Measurements from ENCODE around the gene PNPT1. TPM values are rescaled to one million over a fixed set of nuclear protein-coding genes. Genes with fewer than 3 reads are reported as not detected.

Gene PNPT1
- total and polyA plus RNA-seq, 7 donors: 16.0 to 34.7 (median 26.5) TPM

DNA sequence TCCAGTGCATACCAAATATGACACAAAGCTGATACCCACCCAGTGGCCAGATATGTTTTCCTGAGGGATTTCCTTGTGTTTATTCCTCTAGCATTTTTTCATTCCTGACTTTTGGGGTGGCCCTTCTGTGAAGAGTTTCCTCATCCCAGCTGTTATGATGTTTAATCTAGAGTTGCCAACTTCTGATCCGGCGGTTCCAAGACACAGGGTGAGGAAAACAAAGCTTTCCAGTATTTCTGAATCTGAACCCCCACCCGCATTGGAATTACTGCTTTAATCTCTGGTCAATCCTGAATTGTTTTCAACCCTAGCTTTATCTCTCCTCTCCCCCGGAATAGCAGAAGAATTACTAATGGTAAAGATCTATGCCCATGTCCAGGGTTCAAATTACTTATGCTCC is 39.2 kb upstream of the PNPT1 start:
- WGBS, 3 donors: 10 to 33% (median 27%) methylated on average over 4 of the region's 4 CpGs
- no peaks in the 10 kb centered on the region for H3K4me1 ChIP-seq
- no peaks in the 10 kb centered on the region for H3K36me3 ChIP-seq (ENCODE audit: insufficient read depth in 1 of 2, low read depth in 1 of 2)
- ATAC-seq: peak in 1 of 4 donors; percentile 36
- intact Hi-C loops (cut with DNase I): no loop called here
- H3K9me3 ChIP-seq: no peaks in the 10 kb centered on the region
- TF ChIP-seq, protein P1, sequence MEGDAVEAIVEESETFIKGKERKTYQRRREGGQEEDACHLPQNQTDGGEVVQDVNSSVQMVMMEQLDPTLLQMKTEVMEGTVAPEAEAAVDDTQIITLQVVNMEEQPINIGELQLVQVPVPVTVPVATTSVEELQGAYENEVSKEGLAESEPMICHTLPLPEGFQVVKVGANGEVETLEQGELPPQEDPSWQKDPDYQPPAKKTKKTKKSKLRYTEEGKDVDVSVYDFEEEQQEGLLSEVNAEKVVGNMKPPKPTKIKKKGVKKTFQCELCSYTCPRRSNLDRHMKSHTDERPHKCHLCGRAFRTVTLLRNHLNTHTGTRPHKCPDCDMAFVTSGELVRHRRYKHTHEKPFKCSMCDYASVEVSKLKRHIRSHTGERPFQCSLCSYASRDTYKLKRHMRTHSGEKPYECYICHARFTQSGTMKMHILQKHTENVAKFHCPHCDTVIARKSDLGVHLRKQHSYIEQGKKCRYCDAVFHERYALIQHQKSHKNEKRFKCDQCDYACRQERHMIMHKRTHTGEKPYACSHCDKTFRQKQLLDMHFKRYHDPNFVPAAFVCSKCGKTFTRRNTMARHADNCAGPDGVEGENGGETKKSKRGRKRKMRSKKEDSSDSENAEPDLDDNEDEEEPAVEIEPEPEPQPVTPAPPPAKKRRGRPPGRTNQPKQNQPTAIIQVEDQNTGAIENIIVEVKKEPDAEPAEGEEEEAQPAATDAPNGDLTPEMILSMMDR (IDR thresholded peaks at IDR 0.05): no peak
- H3K27ac ChIP-seq: no peak overlapping the region
- H3K4me3 ChIP-seq: no peak overlapping the region
- no peaks in the 10 kb centered on the region for H3K27me3 ChIP-seq (ENCODE audit: insufficient read depth in 3 of 3, low read length in 2 of 3)
- no peak for DNase-seq

DNA sequence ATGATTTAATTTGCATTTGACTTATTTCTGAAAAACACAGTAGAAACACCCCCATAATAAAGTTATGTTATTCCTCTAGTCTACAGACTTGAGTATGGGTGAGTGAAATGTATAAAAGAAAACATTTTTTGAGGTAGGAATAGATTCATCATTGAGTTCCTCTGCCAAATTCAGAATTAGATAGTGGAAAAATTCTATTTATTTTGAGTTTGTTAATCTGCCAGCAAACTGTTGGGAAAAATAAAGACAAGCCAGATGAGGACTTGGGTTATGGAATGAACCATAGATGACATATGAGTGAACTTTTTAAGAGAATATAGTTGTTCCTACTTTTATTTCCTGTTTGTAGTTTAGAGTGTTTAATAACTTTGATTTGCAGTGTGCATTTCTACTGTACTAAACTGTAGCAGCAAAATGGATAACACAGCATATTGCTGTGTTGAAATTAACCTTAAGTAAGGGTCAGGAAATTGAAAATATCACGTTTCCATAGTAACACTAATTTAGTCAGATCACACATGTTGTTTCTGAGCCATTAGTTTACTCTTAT is 35.6 kb upstream of the PNPT1 start:
- intact Hi-C loops (cut with DNase I): no loop called here
- no peaks in the 10 kb centered on the region for H3K27me3 ChIP-seq (ENCODE audit: insufficient read depth in 3 of 3, low read length in 2 of 3)
- WGBS, 3 donors: 31 to 35% (median 34%) methylated on average over 1 of the region's 1 CpG
- TF ChIP-seq, protein P1 (IDR thresholded peaks at IDR 0.05): no peak
- DNase-seq: no peak
- no peak for ATAC-seq
- no peaks in the 10 kb centered on the region for H3K4me1 ChIP-seq
- no peak overlapping the region for H3K4me3 ChIP-seq
- no peak overlapping the region for H3K27ac ChIP-seq
- H3K36me3 ChIP-seq (ENCODE audit: insufficient read depth in 1 of 2, low read depth in 1 of 2): no peaks in the 10 kb centered on the region
- H3K9me3 ChIP-seq: no peaks in the 10 kb centered on the region

DNA sequence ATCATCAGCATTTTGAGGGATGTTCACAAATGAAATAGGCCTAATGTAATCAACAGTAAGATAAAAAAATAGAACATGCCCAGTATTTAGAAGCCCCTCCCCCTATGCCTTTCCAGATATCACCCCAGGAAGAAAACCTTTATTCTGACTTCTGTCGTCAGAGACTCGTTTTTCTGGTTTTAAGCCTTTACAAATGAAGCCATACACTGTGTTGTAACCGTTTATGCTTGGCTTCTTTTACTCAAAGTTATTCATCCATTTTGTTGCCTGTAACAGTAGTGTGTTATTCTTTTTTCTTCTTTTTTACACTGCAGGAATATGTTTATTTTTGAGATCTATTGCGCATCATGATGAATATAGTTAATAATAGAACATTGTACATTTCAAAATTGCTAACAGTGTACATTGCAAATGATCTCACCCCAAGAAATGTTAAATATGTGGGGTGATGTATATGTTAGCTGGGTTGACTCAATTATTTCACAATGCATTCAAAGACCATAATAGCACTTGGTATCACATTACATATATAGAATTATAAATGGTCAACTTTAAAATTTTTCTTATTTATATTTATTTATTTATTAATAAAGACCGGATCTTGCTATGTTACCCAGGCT is 28.1 kb upstream of the PNPT1 start:
- WGBS, 3 donors: 74 to 79% (median 77%) methylated on average over 5 of the region's 5 CpGs
- DNase-seq (no peak), ATAC-seq (no peak)
- TF ChIP-seq, protein P1 (IDR thresholded peaks at IDR 0.05): no peak
- H3K36me3 ChIP-seq (ENCODE audit: insufficient read depth in 1 of 2, low read depth in 1 of 2): no peaks in the 10 kb centered on the region
- no peak overlapping the region for H3K27ac ChIP-seq
- H3K9me3 ChIP-seq: no peaks in the 10 kb centered on the region
- no peaks in the 10 kb centered on the region for H3K27me3 ChIP-seq (ENCODE audit: insufficient read depth in 3 of 3, low read length in 2 of 3)
- no peak overlapping the region for H3K4me3 ChIP-seq
- H3K4me1 ChIP-seq: no peaks in the 10 kb centered on the region
- intact Hi-C loops (cut with DNase I): no loop called here

DNA sequence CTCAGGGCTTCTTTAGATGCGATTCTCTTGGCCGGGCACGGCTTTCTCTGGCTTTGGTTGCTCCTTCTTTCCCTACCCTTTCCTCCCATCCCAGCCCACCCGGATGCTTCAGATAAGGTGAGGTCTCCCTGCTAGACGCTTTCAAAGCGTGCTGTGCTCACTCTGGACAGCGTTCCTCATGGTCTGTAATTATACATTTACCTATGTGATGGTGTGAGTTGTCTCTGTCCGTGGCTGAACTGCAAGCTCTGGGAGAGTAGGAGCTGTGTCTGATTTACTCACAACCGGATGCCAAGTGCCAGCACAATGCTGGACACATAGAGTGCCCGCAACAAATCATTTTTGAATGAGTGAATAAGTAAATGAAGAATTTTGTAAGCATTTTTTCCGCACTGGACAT is 26.8 kb upstream of the PNPT1 start:
- no peaks in the 10 kb centered on the region for H3K9me3 ChIP-seq
- H3K36me3 ChIP-seq (ENCODE audit: insufficient read depth in 1 of 2, low read depth in 1 of 2): no peaks in the 10 kb centered on the region
- 66 to 72% (median 68%) methylated on average over 11 of the region's 11 CpGs for WGBS, 3 donors
- no peak overlapping the region for H3K27ac ChIP-seq
- DNase-seq (no peak), ATAC-seq (no peak)
- no peaks in the 10 kb centered on the region for H3K27me3 ChIP-seq (ENCODE audit: insufficient read depth in 3 of 3, low read length in 2 of 3)
- intact Hi-C loops (cut with DNase I): no loop called here
- TF ChIP-seq, protein P1 (IDR thresholded peaks at IDR 0.05): no peak
- no peaks in the 10 kb centered on the region for H3K4me1 ChIP-seq
- H3K4me3 ChIP-seq: no peak overlapping the region

DNA sequence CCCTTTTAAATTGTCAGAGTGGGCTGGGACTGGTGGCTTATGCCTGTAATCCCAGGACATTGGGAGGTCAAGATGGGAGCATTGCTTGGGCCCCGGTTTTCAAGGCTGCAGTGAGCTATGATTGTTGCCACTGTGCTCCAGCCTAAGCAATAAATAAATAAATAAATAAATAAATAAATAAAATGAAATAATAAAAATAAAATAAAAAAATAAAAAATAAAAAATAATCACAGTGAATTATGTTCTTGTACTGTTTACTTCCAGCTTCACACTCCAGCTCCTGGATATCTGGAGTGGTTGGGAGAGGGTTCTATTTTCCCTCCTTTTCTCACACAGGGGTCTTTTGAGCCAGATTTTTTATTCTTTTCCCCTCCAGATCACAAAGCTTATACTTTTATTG is 26.2 kb upstream of the PNPT1 start:
- H3K27ac ChIP-seq: no peak overlapping the region
- H3K4me3 ChIP-seq: no peak overlapping the region
- no peak for ATAC-seq
- H3K9me3 ChIP-seq: no peaks in the 10 kb centered on the region
- H3K27me3 ChIP-seq (ENCODE audit: insufficient read depth in 3 of 3, low read length in 2 of 3): no peaks in the 10 kb centered on the region
- H3K4me1 ChIP-seq: no peaks in the 10 kb centered on the region
- DNase-seq: no peak
- TF ChIP-seq, protein P1 (IDR thresholded peaks at IDR 0.05): no peak
- H3K36me3 ChIP-seq (ENCODE audit: insufficient read depth in 1 of 2, low read depth in 1 of 2): no peaks in the 10 kb centered on the region
- 73 to 88% (median 79%) methylated on average over 1 of the region's 1 CpG for WGBS, 3 donors
- intact Hi-C loops (cut with DNase I): loop anchor here (2.0 to 5.0 kb wide), 4 partner anchors 289 to 1797 kb away; no protein-coding TSS in a partner anchor
